Muscle layer of colon (tissue), 2 donors: Measurements from ENCODE around the gene GSTM1.
A peak's percentile ranks its signal among the peaks of the same experiment; 100 is the strongest.
"Not testable (repeated sequence)": the region's sequence is repeated elsewhere in the genome, so short reads cannot be mapped to it uniquely, and the experiment has no call there.

Source experiments
- H3K27ac ChIP-seq: one replicate; pipeline ENCODE4 v1.7.0; 2013; ENCODE audit warnings: low read depth, mild to moderate bottlenecking, low read length, moderate library complexity
- H3K27me3 ChIP-seq, 2 donors: one replicate each; pipeline ENCODE4 v1.7.0; 2013; ENCODE audit warnings: low read length in 2 of 2, mild to moderate bottlenecking in 2 of 2; ENCODE audit not compliant: insufficient read depth in 2 of 2, control insufficient read depth in 1 of 2
- H3K36me3 ChIP-seq: one replicate; pipeline ENCODE4 v1.7.0; 2013; ENCODE audit warnings: mild to moderate bottlenecking, low read length; ENCODE audit not compliant: insufficient read depth
- H3K4me1 ChIP-seq: one replicate; pipeline ENCODE4 v1.7.0; 2013; ENCODE audit warnings: mild to moderate bottlenecking, low read length; ENCODE audit not compliant: insufficient read depth
- H3K4me3 ChIP-seq, 2 donors: one replicate each; pipeline ENCODE4 v1.7.0; 2013; ENCODE audit warnings: low read length in 2 of 2, low read depth in 1 of 2, mild to moderate bottlenecking in 1 of 2, moderate library complexity in 1 of 2
- H3K9ac ChIP-seq: one replicate; pipeline ENCODE4 v1.7.0; 2013; ENCODE audit warnings: low read length
- H3K9me3 ChIP-seq: one replicate; pipeline ENCODE4 v1.7.0; 2013; ENCODE audit warnings: mild to moderate bottlenecking, low read length
- donor health status: abdominal sarcoma.
- donor health status: Adenocarcinoma of cecum.

Gene GSTM1

DNA sequence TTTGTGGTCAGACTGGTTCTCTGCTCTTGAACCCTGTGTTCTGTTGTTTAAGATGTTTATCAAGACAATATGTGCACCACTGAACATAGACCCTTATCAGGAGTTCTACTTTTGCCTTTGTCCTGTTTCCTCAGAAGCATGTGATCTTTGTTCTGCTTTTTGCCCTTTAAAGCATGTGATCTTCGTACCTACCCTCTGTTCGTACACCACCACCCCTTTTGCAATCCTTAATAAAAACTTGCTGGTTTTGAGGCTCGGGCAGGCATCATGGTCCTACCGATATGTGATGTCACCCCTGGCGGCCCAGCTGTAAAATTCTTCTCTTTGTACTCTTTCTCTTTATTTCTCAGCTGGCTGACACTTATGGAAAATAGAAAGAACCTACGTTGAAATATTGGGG is 2.8 kb upstream of the GSTM1 start:
- not testable (repeated sequence) for H3K36me3 ChIP-seq, H3K4me3 ChIP-seq, H3K9me3 ChIP-seq, H3K27ac ChIP-seq, H3K9ac ChIP-seq, H3K27me3 ChIP-seq, H3K4me1 ChIP-seq

DNA sequence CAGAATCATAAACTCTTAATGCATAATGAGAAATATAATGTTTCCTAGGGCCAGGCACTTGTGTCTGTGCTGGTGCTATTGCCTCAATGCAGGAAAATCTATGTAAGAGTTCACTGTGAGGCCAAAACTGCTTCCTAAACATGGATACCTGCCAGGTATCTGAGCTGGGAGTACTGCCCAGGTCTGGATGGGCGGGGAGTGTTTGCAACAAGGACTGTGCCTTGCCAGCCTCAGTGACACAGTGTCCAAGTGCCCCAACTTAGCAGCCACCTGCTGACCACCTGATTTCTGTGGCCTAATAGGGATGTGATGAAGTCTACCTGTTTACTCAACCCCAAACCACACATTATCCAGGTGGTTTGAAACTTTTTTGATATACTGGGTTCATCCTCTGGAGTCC is 2.2 kb upstream of the GSTM1 start:
- not testable (repeated sequence) for H3K36me3 ChIP-seq, H3K27ac ChIP-seq, H3K27me3 ChIP-seq, H3K4me1 ChIP-seq, H3K9ac ChIP-seq, H3K4me3 ChIP-seq, H3K9me3 ChIP-seq

DNA sequence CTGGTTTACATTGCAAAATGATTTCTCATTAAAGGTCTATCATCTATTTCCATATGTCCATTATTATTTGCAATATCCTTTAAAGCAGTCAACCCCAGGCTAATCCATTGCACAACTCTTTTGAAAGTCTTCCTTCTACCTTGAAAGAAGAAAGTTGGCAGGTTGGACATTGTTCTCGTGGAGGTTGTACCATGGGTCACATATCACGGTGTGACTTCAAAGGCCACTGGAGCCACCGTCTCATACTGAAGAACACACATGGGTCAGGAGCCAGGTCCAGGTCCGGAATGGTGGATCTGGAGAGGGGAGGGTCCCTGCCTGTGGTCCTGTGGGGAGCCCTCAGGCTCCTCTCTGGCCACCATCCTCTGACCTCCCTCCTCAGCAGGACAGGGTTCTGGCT is 1.7 kb upstream of the GSTM1 start:
- not testable (repeated sequence) for H3K36me3 ChIP-seq, H3K4me1 ChIP-seq, H3K4me3 ChIP-seq, H3K9me3 ChIP-seq, H3K27me3 ChIP-seq, H3K27ac ChIP-seq, H3K9ac ChIP-seq

DNA sequence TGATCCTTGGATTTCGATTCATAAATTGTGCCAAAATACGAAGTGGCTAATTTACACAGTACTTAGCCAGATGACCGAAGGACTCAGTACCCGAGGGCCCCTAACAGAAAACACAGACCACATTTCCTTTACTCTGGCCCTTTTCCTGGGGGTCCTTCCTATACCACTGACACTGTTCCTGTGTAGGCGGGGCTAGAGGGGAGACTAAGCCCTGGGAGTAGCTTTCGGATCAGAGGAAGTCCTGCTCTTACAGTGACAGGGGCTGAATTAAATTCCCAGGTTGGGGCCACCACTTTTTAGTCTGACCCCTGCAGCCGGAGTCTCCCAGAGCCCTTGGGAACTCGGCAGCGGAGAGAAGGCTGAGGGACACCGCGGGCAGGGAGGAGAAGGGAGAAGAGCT is 508 bp upstream of the GSTM1 start:
- H3K4me1 ChIP-seq, H3K27me3 ChIP-seq, H3K9me3 ChIP-seq, H3K4me3 ChIP-seq, H3K9ac ChIP-seq, H3K36me3 ChIP-seq: not testable (repeated sequence)
- H3K27ac ChIP-seq: peak overlapping the region; percentile 56

DNA sequence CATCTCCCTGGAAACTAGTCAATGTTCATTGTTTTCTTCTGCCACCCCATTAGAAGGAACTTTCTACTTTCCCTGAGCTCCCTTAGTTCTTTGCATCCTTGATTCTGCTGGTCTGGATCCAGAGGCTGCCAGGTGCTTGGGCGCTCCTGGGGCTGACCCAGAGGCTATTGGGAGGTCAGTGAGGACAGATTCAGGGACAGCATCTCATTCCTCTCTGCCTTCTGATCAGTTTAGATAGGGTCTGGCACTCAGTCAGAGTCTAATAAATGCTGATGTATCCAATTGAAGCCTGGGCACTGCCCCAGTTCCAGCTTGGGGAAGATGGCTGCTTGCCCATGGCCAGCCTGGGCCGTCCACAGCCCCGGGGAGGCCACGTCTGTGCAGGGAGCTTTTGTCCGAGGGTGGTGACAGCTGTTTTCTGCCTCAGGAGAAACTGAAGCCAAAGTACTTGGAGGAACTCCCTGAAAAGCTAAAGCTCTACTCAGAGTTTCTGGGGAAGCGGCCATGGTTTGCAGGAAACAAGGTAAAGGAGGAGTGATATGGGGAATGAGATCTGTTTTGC is 2.3 kb downstream of the GSTM1 start:
- Histone ChIP-seq H3K4me3 (no peak overlapping the region), H3K36me3 (no peaks in the 10 kb centered on the region), H3K27ac (no peak overlapping the region), H3K27me3 (no peaks in the 10 kb centered on the region), H3K9ac (no peak overlapping the region), H3K9me3 (no peaks in the 10 kb centered on the region), H3K4me1 (no peaks in the 10 kb centered on the region)

DNA sequence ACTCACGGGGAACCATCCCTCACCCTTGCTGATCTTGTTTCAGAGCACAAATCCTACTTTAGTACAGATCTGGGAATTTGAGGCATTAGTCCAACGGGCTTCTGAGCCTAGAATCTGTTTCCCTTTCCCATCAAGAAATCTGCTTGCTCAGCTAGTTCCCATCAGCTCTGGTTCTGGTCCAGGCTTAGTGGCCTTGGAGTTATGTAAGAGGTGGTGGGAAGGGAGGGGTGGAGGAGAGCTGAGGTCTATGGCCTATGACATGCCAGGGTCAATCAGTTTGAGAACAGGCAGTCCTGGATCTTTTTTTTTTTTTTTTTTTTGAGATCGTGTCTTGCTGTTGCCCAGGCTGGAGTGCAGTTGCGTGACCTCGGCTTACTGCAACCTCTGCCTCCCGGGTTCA is 4.1 kb downstream of the GSTM1 start:
- Histone ChIP-seq H3K4me3 (no peak overlapping the region), H3K4me1 (no peaks in the 10 kb centered on the region), H3K27me3 (no peaks in the 10 kb centered on the region), H3K27ac (no peak overlapping the region), H3K36me3 (no peaks in the 10 kb centered on the region), H3K9me3 (no peaks in the 10 kb centered on the region), H3K9ac (no peak overlapping the region)

DNA sequence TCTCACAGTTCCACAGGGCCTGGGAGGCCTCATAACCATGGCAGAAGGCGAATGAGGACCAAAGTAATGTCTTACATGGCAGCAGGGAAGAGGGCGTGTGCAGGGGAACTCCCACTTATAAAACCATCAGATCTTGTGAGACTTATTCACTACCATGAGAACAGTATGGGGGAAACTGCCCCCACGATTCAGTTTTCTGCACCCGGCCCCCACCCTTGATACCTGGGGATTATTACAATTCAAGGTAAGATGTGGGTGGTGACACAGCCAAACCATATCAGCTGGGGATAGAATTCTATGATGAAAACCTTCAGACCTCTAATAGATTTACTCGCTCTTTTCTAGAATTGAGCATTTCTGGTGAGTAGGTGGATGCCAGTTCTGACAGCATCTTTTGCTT is 6.8 kb downstream of the GSTM1 start:
- not testable (repeated sequence) for H3K4me1 ChIP-seq, H3K9me3 ChIP-seq, H3K36me3 ChIP-seq, H3K9ac ChIP-seq, H3K27me3 ChIP-seq, H3K27ac ChIP-seq, H3K4me3 ChIP-seq

DNA sequence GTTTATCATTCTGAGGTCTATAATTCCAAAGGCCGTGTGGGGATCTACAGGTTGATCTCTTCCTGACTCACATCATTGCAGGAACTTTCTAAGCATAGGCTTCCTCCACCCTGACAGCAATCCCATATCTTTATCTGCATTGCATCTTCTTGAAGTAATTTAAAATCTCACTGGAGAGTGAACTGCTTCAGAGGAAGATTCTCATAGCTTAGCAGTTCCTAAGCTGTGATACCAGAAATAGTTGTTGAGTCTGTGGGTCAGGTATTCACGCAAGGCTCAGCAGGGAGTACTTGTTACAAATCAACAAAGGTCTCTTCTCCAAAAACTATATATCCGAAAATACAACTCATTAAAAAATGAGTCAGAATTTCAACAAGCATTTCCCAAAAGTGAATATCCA is 7.5 kb downstream of the GSTM1 start:
- H3K4me1 ChIP-seq, H3K36me3 ChIP-seq, H3K9me3 ChIP-seq, H3K9ac ChIP-seq, H3K27me3 ChIP-seq, H3K27ac ChIP-seq, H3K4me3 ChIP-seq: not testable (repeated sequence)

DNA sequence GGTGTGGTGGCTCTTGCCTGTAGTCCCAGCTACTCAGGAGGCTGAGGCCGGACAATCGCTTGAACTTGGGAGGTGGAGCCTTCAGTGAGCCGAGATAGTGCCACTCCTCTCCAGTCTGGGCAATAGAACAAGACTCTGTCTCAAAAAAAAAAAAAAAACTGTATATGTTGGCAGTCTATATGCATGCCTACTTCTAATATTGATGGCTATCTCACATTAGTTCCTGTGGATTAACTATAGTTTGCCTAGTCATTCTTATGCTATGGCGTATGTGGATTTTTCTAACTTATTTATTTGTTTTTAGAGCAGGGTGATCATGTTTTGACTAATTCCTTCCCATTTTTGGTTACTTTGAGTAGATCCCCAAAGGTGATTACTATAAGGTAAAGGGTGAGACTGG is 9.4 kb downstream of the GSTM1 start:
- H3K4me1 ChIP-seq: no peaks in the 10 kb centered on the region
- H3K9ac ChIP-seq: no peak overlapping the region
- no peak overlapping the region for H3K27ac ChIP-seq
- H3K36me3 ChIP-seq: no peaks in the 10 kb centered on the region
- no peaks in the 10 kb centered on the region for H3K9me3 ChIP-seq
- H3K27me3 ChIP-seq: no peaks in the 10 kb centered on the region
- H3K4me3 ChIP-seq: no peak overlapping the region

DNA sequence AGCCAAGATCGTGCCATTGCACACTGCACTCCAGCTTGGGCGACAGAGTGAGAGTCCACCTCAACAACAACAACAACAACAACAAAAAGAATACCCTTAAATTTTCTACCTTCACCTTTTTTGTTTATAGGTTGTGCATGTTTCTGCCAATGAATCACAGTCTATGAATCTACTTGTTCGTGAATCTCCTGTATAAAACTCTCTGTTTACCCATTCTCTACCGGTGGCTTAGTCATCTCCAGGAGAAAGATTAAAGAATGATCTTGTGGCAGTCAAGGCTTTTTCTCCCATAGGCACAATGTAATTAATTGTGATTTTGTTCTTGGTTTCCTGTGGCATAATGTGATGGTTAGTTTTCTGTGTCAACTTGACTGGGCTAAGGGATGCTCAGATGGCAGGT is 10.2 kb downstream of the GSTM1 start:
- H3K4me3 ChIP-seq, H3K4me1 ChIP-seq, H3K9me3 ChIP-seq, H3K27ac ChIP-seq, H3K9ac ChIP-seq, H3K36me3 ChIP-seq, H3K27me3 ChIP-seq: not testable (repeated sequence)

DNA sequence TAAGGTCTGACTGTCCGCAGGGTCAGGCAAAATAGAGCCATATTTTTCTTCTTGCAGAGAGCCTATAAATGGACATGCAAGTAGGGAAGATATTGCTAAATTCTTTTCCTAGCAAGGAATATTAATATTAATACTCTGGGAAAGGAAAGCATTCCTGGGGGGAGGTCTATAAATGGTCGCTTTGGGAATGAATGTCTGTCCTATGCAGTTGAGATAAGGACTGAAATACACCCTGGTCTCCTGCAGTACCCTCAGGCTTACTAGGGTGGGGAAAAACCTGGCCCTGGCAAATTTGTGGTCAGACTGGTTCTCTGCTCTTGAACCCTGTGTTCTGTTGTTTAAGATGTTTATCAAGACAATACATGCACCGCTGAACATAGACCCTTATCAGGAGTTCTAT is 15.3 kb downstream of the GSTM1 start:
- not testable (repeated sequence) for H3K27ac ChIP-seq, H3K27me3 ChIP-seq, H3K9me3 ChIP-seq, H3K4me3 ChIP-seq, H3K9ac ChIP-seq, H3K36me3 ChIP-seq, H3K4me1 ChIP-seq

DNA sequence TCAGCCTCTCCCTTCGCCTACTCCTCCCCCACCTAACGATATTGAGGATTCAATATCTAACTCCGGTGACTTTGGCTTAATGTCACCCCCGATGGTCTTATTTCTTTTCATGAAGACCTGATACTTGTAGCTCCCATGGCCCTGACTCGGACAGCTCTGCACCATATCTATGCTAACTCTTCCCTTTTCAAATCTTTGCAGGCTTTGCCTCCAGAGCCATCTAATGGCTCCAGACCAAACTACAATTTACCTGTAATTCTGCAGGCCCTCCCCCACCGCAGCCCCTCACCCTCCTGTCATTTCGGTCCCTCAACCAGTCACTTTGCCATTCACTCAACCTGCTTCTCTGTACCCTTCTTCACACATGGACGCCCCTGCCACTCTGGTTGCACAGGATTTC is 16.6 kb downstream of the GSTM1 start:
- H3K4me1 ChIP-seq: no peaks in the 10 kb centered on the region
- no peaks in the 10 kb centered on the region for H3K9me3 ChIP-seq
- no peaks in the 10 kb centered on the region for H3K36me3 ChIP-seq
- no peak overlapping the region for H3K9ac ChIP-seq
- H3K27me3 ChIP-seq: no peaks in the 10 kb centered on the region
- no peak overlapping the region for H3K27ac ChIP-seq
- H3K4me3 ChIP-seq: no peak overlapping the region

DNA sequence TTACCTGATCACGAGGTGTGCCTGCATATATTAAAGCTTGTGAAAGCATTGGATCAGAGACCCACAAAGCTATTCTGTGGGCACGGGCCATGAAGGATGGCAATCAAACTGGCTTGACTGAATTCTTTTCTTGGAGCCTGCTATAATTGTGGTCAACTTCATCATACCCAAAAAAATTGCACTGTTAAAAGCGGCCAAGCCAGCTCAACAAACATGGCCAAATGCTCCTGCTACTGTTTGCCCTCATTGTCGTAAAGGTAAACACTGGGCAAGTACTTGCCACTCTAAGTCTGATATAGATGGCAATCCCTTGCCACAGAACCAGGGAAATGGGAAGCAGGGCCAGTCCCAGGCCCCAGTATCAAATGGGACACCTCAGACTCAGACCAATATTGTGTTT is 17.8 kb downstream of the GSTM1 start:
- Histone ChIP-seq H3K4me1 (no peaks in the 10 kb centered on the region), H3K27ac (no peak overlapping the region), H3K36me3 (no peaks in the 10 kb centered on the region), H3K9ac (no peak overlapping the region), H3K4me3 (no peak overlapping the region), H3K27me3 (no peaks in the 10 kb centered on the region), H3K9me3 (no peaks in the 10 kb centered on the region)
